Prostate gland (tissue), 2 donors: ENCODE results near the gene NRAP. TPM values are rescaled to one million over a fixed set of nuclear protein-coding genes. Genes with fewer than 3 reads are reported as not detected.

Experiments used
- DNase-seq: peaks from one replicate; pipeline ENCODE4 v3.0.0-alpha.2; 2019; ENCODE audit warnings: low spot score
- H3K27ac ChIP-seq, 2 donors: fragments of 200-600 bp; sonication (generic); 2 replicates each; pipeline ENCODE4 v1.5.1; 2017 to 2019
- H3K27me3 ChIP-seq: fragments of 200-600 bp; sonication (generic); replicated peaks from 2 replicates; pipeline ENCODE4 v1.5.1; 2019; ENCODE audit not compliant: insufficient read depth
- H3K36me3 ChIP-seq, 2 donors: fragments of 200-600 bp; sonication (generic); 1 replicate in 1 of 2; 2 replicates in 1 of 2; pipeline versions ENCODE4 v1.5.1 to v1.8.1; 2017 to 2019
- H3K4me1 ChIP-seq: fragments of 200-600 bp; sonication (generic); replicated peaks from 2 replicates; pipeline ENCODE4 v1.5.1; 2019
- H3K4me3 ChIP-seq, 2 donors: fragments of 200-600 bp; sonication (generic); 2 replicates each; pipeline ENCODE4 v1.5.1; 2017 to 2019
- H3K9me3 ChIP-seq: fragments of 200-600 bp; sonication (generic); 2 replicates; pipeline ENCODE4 v1.5.1; 2017
- CTCF ChIP-seq, 4 experiments: fragments of 200-600 bp in 2 of 4; fragments of 450-650 bp in 2 of 4; sonication (generic) in 2 of 4; IDR thresholded peaks; 1 replicate in 3 of 4; 2 replicates in 1 of 4; pipeline ENCODE4 v1.5.1; 2016 to 2019; ENCODE audit warnings: antibody characterized with exemption in 4 of 4, mild to moderate bottlenecking in 2 of 4, moderate library complexity in 2 of 4
- POLR2A ChIP-seq: fragments of 450-650 bp; IDR thresholded peaks from one replicate; pipeline ENCODE4 v1.6.1; 2016; ENCODE audit warnings: antibody characterized with exemption, mild to moderate bottlenecking
- POLR2AphosphoS5 ChIP-seq: sonication (generic); formaldehyde crosslinking; IDR thresholded peaks from one replicate; pipeline ENCODE4 v1.6.1; 2017; ENCODE audit warnings: antibody characterized with exemption
- WGBS: methylation state at CpG from one replicate; pipeline ENCODE4 v1.1.5; 2018; 5-methylcytosine and 5-hydroxymethylcytosine counted together
- intact Hi-C: fragments of 100-400 bp; cut with DNase I; formaldehyde crosslinking; loops from one replicate; pipeline ENCODE4 v1.14.2; 2022
- total RNA-seq, 2 donors: library from RNA; depleted of rRNA; stranded (reverse); fragments of >200 nt; gene quantifications; one replicate each; pipeline ENCODE4 v1.1.0, GENCODE V29; 2016

The NRAP gene
- total RNA-seq, 2 donors from 2014 or later = 0.85 to 11.2 TPM

- TF ChIP-seq CTCF (IDR thresholded peaks at IDR 0.05) = no peak
- intact Hi-C loops = no loop called here
- 44% methylated on average over 2 of the region's 2 CpGs for WGBS
These were observed 47.3 kb upstream of the NRAP start for GRCh38 chr10:113711142-113711541.

GRCh38 chr10:113709221-113709838 lies 45.5 kb upstream of the NRAP start:
- TF ChIP-seq POLR2A = no peak
- no peak for TF ChIP-seq POLR2AphosphoS5
- no peak for TF ChIP-seq CTCF (IDR thresholded peaks at IDR 0.05)
- no peaks in the 10 kb centered on the region for H3K4me1 ChIP-seq
- H3K27ac ChIP-seq = no peak overlapping the region
- no peaks in the 10 kb centered on the region for H3K27me3 ChIP-seq
- WGBS = 65% methylated on average over 8 of the region's 8 CpGs
- H3K9me3 ChIP-seq = no peaks in the 10 kb centered on the region
- intact Hi-C loops = loop anchor here (5.0 to 10.0 kb wide), 2 partner anchors 88 to 185 kb away; no protein-coding TSS in a partner anchor
- DNase-seq = no peak
- H3K36me3 ChIP-seq = no peaks in the 10 kb centered on the region
- H3K4me3 ChIP-seq = no peak overlapping the region

More at GRCh38 chr10:113711142-113711541, 47.3 kb upstream of the NRAP start:
- no peaks in the 10 kb centered on the region for H3K36me3 ChIP-seq
- no peaks in the 10 kb centered on the region for H3K9me3 ChIP-seq
- H3K4me1 ChIP-seq = no peaks in the 10 kb centered on the region
- no peak overlapping the region for H3K4me3 ChIP-seq
- H3K27ac ChIP-seq = no peak overlapping the region
- H3K27me3 ChIP-seq = no peaks in the 10 kb centered on the region
- no peak for DNase-seq

- intact Hi-C loops = loop anchor here (5.0 to 10.0 kb wide), 2 partner anchors 89 to 186 kb away; no protein-coding TSS in a partner anchor
These were observed 44.8 kb upstream of the NRAP start for GRCh38 chr10:113708640-113709039.

GRCh38 chr10:113706623-113707022 lies 42.8 kb upstream of the NRAP start:
- TF ChIP-seq POLR2AphosphoS5 (no peak), CTCF (IDR thresholded peaks at IDR 0.05) (no peak), POLR2A (no peak)
- Histone ChIP-seq H3K27me3 (no peaks in the 10 kb centered on the region), H3K4me3 (no peak overlapping the region), H3K36me3 (no peaks in the 10 kb centered on the region), H3K27ac (no peak overlapping the region), H3K4me1 (no peaks in the 10 kb centered on the region), H3K9me3 (no peaks in the 10 kb centered on the region)
- DNase-seq = no peak
- intact Hi-C loops = loop anchor here (5.0 to 10.0 kb wide), 2 partner anchors 91 to 188 kb away; no protein-coding TSS in a partner anchor
- WGBS = 55% methylated on average over 5 of the region's 5 CpGs

More at GRCh38 chr10:113708640-113709039, 44.8 kb upstream of the NRAP start:
- 89% methylated on average over 6 of the region's 6 CpGs for WGBS
- Histone ChIP-seq H3K4me3 (no peak overlapping the region), H3K27me3 (no peaks in the 10 kb centered on the region), H3K4me1 (no peaks in the 10 kb centered on the region), H3K27ac (no peak overlapping the region), H3K36me3 (no peaks in the 10 kb centered on the region), H3K9me3 (no peaks in the 10 kb centered on the region)
- TF ChIP-seq CTCF (IDR thresholded peaks at IDR 0.05) = no peak
- no peak for TF ChIP-seq POLR2AphosphoS5
- TF ChIP-seq POLR2A = no peak
- DNase-seq = no peak

- TF ChIP-seq POLR2AphosphoS5 (no peak), POLR2A (no peak), CTCF (IDR thresholded peaks at IDR 0.05) (no peak)
- H3K27me3 ChIP-seq = no peaks in the 10 kb centered on the region
- intact Hi-C loops = loop anchor here (2.0 to 10.0 kb wide), 3 partner anchors 92 to 398 kb away; no protein-coding TSS in a partner anchor
- no peaks in the 10 kb centered on the region for H3K4me1 ChIP-seq
- H3K4me3 ChIP-seq = no peak overlapping the region
- H3K36me3 ChIP-seq = no peaks in the 10 kb centered on the region
- peak overlapping the region in 1 of 2 donors; percentile 13 for H3K27ac ChIP-seq
- no peak for DNase-seq
- no peaks in the 10 kb centered on the region for H3K9me3 ChIP-seq
These were observed 41.5 kb upstream of the NRAP start for GRCh38 chr10:113705344-113705652.
